GM12892 (cell line): Measurements from ENCODE around the gene YIPF2.

Experiments
- POLR2A ChIP-seq: IDR thresholded peaks from 2 replicates; pipeline ENCODE4 v1.6.1; 2011; ENCODE audit warnings: low read depth, low read length, control low read depth
- POLR2AphosphoS5 ChIP-seq: IDR thresholded peaks from 2 replicates; pipeline ENCODE4 v1.6.1; 2011; ENCODE audit warnings: low read depth, low read length, control low read depth
- TAF1 ChIP-seq: IDR thresholded peaks from 2 replicates; pipeline ENCODE4 v1.6.1; 2011; ENCODE audit warnings: low read depth, mild to moderate bottlenecking, control low read depth, low read length, borderline replicate concordance

- no peak for TF ChIP-seq POLR2A
- no peak for TF ChIP-seq POLR2AphosphoS5
- no peak for TF ChIP-seq TAF1
These were observed 15.8 kb downstream of the YIPF2 start for GRCh38 chr19:10912619-10913018.
